Stimulated activated CD4-positive, alpha-beta T cell treated with anti-CD3 and anti-CD28 coated beads, Interleukin-1b, Interleukin-23, amount 100 ng/mL, for 24 hours (primary cell): ENCODE measurements around the gene IFRD2.
"Not testable (repeated sequence)": the region's sequence is repeated elsewhere in the genome, so short reads cannot be mapped to it uniquely, and the experiment has no call there.

Experiments
- DNase-seq, 4 experiments: peaks; one replicate each; pipeline ENCODE4 v3.0.0-alpha.2; 2020; ENCODE audit warnings: low read depth in 4 of 4, low spot score in 1 of 4

Gene IFRD2

GRCh38 chr3:50286322-50287227 lies 5.7 kb downstream of the IFRD2 start:
- no peak for DNase-seq

GRCh38 chr3:50284121-50284520 lies 8.1 kb downstream of the IFRD2 start:
- not testable (repeated sequence) for DNase-seq

GRCh38 chr3:50279255-50280016 lies 12.8 kb downstream of the IFRD2 start:
- DNase-seq, result no peak

- no peak for DNase-seq
These were observed 13.4 kb downstream of the IFRD2 start, which contains the start of gene LSMEM2 for GRCh38 chr3:50278880-50279224. TSS of gene LSMEM2 (plus strand) at chr3:50279087. CDS start at chr3:50279114, 27 bp downstream.

GRCh38 chr3:50278123-50278879 lies 13.9 kb downstream of the IFRD2 start:
- no peak for DNase-seq

GRCh38 chr3:50276762-50277101 lies 15.5 kb downstream of the IFRD2 start:
- no peak for DNase-seq

GRCh38 chr3:50275996-50276761 lies 16.1 kb downstream of the IFRD2 start:
- no peak for DNase-seq

- DNase-seq, result no peak
These were observed 16.9 kb downstream of the IFRD2 start for GRCh38 chr3:50275141-50275995.

- peak; percentile 34 to 64 (median 50) for DNase-seq
These were observed 17.7 kb downstream of the IFRD2 start for GRCh38 chr3:50274371-50275104.

- no peak for DNase-seq
These were observed 18.6 kb downstream of the IFRD2 start for GRCh38 chr3:50273689-50274065.

- peak; percentile 84 to 92 (median 87) for DNase-seq
These were observed 19.1 kb downstream of the IFRD2 start for GRCh38 chr3:50272911-50273688.

GRCh38 chr3:50272538-50272910 lies 19.7 kb downstream of the IFRD2 start:
- not testable (repeated sequence) for DNase-seq

- no peak for DNase-seq
These were observed 20.8 kb downstream of the IFRD2 start for GRCh38 chr3:50271314-50271936.

GRCh38 chr3:50270422-50271224 lies 21.6 kb downstream of the IFRD2 start:
- DNase-seq, result no peak

- DNase-seq, result no peak
These were observed 22.2 kb downstream of the IFRD2 start for GRCh38 chr3:50269977-50270413.

- DNase-seq, result no peak
These were observed 22.8 kb downstream of the IFRD2 start for GRCh38 chr3:50269460-50269859.
